LNCaP clone FGC (cell line): ENCODE results near the gene FAM168A.

Source experiments
- DNase-seq: peaks from one replicate; pipeline ENCODE4 v3.0.0-alpha.2; 2011; ENCODE audit warnings: low read depth
- H3K4me3 ChIP-seq: 2 replicates; pipeline ENCODE4 v1.5.1; 2011; ENCODE audit warnings: mild to moderate bottlenecking, low read depth, low read length, control low read depth
- TF ChIP-seq, protein P1 (sequence below): IDR thresholded peaks from 2 replicates; pipeline ENCODE4 v1.5.1; 2012; ENCODE audit warnings: mild to moderate bottlenecking; ENCODE audit not compliant: control insufficient read depth, insufficient read depth; ENCODE audit errors: extremely low read depth

FAM168A gene

DNA sequence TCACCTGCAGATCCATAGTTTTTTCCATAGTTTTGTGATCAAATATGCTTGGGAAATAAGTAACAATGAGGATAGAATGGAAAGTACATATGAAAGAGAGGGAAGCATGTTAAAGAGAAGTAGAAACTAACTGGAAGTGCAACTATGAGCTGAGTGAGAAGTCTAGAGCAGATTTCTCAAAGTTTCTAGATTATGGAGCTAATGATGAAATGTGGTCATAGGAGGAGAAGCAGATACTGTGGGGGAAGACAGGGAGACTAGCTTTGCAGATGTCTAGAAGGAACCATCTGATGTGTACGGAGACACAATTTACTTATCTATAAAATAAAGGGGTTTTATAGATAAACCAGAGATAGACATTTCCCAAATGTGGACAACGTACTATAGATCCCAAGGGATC, 184.7 kb downstream of the FAM168A start:
- no peak overlapping the region for H3K4me3 ChIP-seq
- TF ChIP-seq, protein P1, sequence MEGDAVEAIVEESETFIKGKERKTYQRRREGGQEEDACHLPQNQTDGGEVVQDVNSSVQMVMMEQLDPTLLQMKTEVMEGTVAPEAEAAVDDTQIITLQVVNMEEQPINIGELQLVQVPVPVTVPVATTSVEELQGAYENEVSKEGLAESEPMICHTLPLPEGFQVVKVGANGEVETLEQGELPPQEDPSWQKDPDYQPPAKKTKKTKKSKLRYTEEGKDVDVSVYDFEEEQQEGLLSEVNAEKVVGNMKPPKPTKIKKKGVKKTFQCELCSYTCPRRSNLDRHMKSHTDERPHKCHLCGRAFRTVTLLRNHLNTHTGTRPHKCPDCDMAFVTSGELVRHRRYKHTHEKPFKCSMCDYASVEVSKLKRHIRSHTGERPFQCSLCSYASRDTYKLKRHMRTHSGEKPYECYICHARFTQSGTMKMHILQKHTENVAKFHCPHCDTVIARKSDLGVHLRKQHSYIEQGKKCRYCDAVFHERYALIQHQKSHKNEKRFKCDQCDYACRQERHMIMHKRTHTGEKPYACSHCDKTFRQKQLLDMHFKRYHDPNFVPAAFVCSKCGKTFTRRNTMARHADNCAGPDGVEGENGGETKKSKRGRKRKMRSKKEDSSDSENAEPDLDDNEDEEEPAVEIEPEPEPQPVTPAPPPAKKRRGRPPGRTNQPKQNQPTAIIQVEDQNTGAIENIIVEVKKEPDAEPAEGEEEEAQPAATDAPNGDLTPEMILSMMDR = no peak
- no peak for DNase-seq

DNA sequence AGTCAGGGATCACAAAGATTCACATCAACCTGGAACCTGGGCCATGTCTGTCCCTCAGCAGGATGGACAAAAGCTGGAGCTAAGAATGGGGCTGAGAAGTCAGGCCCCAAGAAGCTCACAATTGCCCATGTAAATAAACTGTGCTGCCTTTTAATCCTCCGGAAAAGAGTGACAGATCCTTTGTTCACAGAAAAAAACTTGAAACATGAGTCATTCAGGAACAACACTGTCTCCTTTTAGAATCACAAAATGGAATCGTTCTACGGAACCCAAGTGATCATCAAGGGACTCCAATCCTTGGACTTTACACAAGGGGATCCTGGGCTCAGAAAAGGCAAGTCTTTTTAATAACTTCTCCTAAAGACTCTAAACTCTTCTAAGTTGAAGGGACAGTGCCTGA, 185.6 kb downstream of the FAM168A start:
- no peak overlapping the region for H3K4me3 ChIP-seq
- TF ChIP-seq, protein P1 = no peak
- DNase-seq = no peak

DNA sequence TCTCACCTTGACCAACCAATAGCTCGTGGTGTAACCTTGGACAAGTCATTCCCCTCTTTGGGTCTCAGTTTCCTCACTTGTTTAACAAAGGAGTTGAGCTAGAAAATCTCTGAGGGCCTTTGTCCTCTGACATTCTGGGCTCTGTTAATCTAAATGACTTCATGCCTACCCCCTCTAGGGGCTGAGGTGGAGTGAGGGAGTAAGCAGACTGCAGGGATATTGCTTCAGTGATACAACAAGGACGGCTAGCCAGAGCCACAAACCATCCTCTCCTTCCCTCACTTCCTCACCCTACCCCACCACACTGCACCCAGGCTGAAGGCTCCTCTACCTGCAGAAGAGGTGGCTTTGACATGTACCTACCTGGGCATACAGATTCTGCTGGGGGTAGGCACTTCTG, 186.9 kb downstream of the FAM168A start:
- H3K4me3 ChIP-seq = no peak overlapping the region
- DNase-seq = no peak
- TF ChIP-seq, protein P1 = no peak

DNA sequence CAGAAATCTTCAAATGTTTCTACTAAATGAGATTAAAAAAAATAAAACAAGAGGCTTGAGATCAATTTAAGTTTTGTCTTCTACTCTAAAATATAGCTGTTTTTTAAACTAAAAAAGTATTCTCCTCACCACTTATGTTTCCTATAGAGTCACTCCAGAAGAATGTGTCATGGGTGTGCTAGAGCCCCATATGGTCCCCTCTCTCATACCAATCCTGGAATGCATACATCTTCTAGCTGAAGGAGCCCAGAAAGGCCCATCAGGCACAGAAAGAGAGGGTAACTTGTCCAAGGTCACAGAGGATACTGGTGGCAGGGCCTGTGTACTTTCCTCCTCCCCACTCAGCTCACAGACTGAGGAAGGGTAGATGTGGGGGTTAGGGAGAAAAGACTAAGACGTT, 187.3 kb downstream of the FAM168A start:
- no peak overlapping the region for H3K4me3 ChIP-seq
- DNase-seq = no peak
- TF ChIP-seq, protein P1 = no peak

DNA sequence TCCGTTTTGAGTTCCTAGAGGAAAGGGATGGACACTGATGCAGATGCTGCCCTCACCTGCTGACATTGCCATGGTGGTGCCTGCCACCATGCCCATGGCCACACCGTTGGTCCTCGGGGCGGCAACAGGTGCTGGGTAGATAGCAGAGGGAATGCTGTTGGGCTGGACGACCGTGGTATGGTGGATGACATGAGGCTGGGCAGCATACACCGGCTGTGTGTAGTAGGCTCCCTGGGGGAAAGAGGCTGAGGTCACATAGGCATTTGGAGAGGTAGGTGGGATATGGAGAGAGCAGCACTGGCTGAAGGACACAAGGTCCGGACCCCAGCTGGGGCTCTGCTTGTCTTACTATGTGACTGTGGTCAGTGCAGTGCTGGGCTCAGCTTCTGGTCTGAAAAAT, 188.5 kb downstream of the FAM168A start:
- TF ChIP-seq, protein P1 = no peak
- DNase-seq = no peak
- no peak overlapping the region for H3K4me3 ChIP-seq

DNA sequence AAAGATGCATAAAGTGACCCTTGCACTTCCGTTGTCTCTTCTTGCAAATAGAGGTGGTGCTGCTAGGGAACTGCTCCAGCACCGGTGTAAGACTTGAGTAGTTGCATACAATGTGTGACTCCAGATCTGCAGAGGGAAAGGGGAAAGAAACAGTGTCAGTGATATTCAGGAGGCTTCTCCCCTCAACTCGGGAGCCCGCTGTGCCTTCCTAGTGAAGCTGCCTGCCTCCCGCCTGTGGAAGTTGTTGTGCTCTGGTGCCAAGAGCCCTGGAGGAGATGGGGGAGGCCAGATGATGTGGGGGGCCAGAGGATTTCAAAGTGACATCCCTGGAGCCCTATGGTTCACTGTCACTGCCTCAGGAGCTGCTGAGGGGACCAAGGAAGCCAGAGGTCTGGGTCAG, 191.3 kb downstream of the FAM168A start:
- no peak for DNase-seq
- H3K4me3 ChIP-seq = no peak overlapping the region
- TF ChIP-seq, protein P1 = no peak

DNA sequence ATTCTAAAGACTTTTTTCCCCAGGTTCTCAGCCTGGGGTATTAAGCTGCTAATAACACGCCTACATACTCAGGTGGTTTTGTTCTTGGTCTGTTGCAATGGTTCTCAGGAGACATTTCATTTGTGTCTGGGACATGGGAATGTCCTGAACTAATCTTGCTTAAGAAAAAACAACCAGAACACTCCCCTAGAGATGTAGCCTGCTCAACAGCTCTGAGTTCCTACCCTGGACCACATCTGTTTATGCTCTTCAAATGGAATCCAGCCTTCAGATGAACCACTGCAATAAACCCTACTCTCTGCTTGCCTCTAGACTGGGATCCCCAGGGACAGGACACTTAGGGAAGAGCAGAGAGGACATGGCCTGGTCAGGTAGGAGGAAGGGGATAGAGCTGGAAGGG, 191.8 kb downstream of the FAM168A start:
- H3K4me3 ChIP-seq = no peak overlapping the region
- no peak for DNase-seq
- TF ChIP-seq, protein P1 = no peak
